NCI-H2196 treated with DMSO at 0.1 percent for 48 hours (cell line): ENCODE results near the gene STAB1.

Experiments used
- DNase-seq: peaks from one replicate; lab custom pipeline; 2025; ENCODE audit not compliant: unreplicated experiment; lab: John Stamatoyannopoulos, UW

Gene STAB1

GRCh38 chr3:52458031-52458760 is 36.9 kb upstream of the STAB1 start:
- no peak for DNase-seq

GRCh38 chr3:52458770-52459545 is 36.2 kb upstream of the STAB1 start:
- no peak for DNase-seq

GRCh38 chr3:52461874-52462273 is 33.3 kb upstream of the STAB1 start:
- no peak for DNase-seq

- no peak for DNase-seq
Measured at GRCh38 chr3:52463416-52463815, 31.7 kb upstream of the STAB1 start.

GRCh38 chr3:52468336-52468735 is 26.8 kb upstream of the STAB1 start:
- no peak for DNase-seq

GRCh38 chr3:52469001-52469400 is 26.1 kb upstream of the STAB1 start:
- DNase-seq = no peak

- DNase-seq = no peak
Measured at GRCh38 chr3:52470920-52471319, 24.2 kb upstream of the STAB1 start.

GRCh38 chr3:52471371-52472238 is 23.5 kb upstream of the STAB1 start:
- no peak for DNase-seq

GRCh38 chr3:52472239-52473000 is 22.7 kb upstream of the STAB1 start:
- DNase-seq = no peak

- DNase-seq = no peak
Measured at GRCh38 chr3:52473026-52473425, 22.1 kb upstream of the STAB1 start.

- DNase-seq = no peak
Measured at GRCh38 chr3:52477076-52477795, 17.9 kb upstream of the STAB1 start.

GRCh38 chr3:52477796-52478095 is 17.4 kb upstream of the STAB1 start:
- no peak for DNase-seq

- no peak for DNase-seq
Measured at GRCh38 chr3:52479037-52479876, 15.9 kb upstream of the STAB1 start.

GRCh38 chr3:52479877-52480575 is 15.1 kb upstream of the STAB1 start:
- no peak for DNase-seq

GRCh38 chr3:52480768-52481715 is 14.1 kb upstream of the STAB1 start:
- DNase-seq = no peak

- no peak for DNase-seq
Measured at GRCh38 chr3:52481819-52482521, 13.2 kb upstream of the STAB1 start.

GRCh38 chr3:52483081-52483480 is 12.1 kb upstream of the STAB1 start:
- no peak for DNase-seq
